Measurements from ENCODE around the gene MYBBP1A.

MYBBP1A gene

DNA sequence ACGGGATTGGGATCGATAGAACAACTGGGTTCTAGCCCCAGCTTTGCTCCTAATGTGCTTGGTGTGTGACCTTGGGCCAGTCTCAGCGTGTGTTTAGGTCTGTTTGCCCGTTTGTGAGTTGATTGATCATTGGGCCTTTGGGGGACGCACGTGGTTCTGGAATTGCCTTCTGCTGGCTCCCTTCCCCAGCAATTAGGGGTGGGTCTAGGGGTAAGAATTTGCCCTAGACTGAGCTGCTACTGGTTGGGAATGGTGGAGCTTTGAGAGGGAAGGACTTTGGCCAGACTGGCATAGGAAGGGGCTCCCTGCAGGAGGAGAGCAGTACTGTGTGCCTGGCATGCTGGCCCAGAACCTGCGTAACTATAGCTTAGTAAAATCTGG lies 55.0 kb downstream of the MYBBP1A start:
- Histone ChIP-seq H3K9ac (ENCODE audit: low read length) (no peak overlapping the region), H3K27me3 (ENCODE audit: control insufficient read depth in 1 of 2, insufficient read depth in 2 of 2, low read length in 2 of 2) (peaks cover 22 to 46% of the 10 kb centered on the region in 2 donors), H3K36me3 (ENCODE audit: insufficient read depth, low read length) (no peaks in the 10 kb centered on the region), H3K4me3 (ENCODE audit: low read depth in 1 of 2, low read length in 2 of 2) (no peak overlapping the region), H3K9me3 (ENCODE audit: low read length) (no peaks in the 10 kb centered on the region), H3K27ac (ENCODE audit: low read depth, low read length) (no peak overlapping the region), H3K4me1 (ENCODE audit: insufficient read depth, low read length) (peaks cover 13% of the 10 kb centered on the region)

DNA sequence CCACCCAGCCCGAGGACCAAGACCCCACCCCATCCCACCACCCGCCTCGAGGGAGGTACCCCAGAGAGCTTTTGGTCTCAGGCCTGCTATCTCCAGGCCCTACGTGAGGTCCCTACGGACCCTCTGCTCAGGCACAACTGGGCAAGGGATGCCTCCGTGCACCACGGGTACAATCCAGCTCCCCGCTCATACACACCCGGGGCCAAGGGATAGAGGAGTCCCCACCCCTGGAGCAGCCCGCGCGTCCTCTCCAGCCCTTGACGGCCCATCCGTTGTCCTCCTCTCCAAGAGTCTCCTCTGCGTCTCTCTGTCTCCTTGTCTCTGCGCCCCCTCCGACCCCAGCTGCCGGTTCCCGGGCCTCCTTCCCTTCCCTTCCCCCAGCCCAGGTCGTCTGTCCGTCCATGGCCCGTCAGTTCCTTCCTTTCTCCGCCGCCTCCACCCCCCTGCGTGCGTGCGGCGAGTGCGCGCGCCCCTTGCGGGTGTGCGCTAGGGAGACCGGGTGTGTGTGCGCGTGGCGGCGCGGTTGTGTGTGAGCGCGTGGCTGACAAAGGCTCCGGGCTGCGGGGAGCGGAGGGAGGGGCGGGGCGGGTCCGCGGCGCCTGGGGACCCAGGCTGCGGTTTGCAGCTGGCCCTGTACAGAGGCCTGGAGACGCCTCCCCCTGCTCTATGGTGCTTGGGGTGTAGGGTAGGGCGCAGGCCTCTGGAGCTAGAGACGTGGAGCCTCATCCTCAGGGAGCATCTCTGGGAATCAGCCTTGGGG lies 55.6 kb downstream of the MYBBP1A start:
- H3K4me3 ChIP-seq (ENCODE audit: low read depth in 1 of 2, low read length in 2 of 2), result peak overlapping the region in 1 of 2 donors; percentile 15
- H3K4me1 ChIP-seq (ENCODE audit: insufficient read depth, low read length), result peaks cover 13% of the 10 kb centered on the region
- H3K27ac ChIP-seq (ENCODE audit: low read depth, low read length), result no peak overlapping the region
- H3K9ac ChIP-seq (ENCODE audit: low read length), result no peak overlapping the region
- H3K36me3 ChIP-seq (ENCODE audit: insufficient read depth, low read length), result no peaks in the 10 kb centered on the region
- H3K9me3 ChIP-seq (ENCODE audit: low read length), result no peaks in the 10 kb centered on the region
- peaks cover 22 to 46% of the 10 kb centered on the region in 2 donors for H3K27me3 ChIP-seq (ENCODE audit: control insufficient read depth in 1 of 2, insufficient read depth in 2 of 2, low read length in 2 of 2)

DNA sequence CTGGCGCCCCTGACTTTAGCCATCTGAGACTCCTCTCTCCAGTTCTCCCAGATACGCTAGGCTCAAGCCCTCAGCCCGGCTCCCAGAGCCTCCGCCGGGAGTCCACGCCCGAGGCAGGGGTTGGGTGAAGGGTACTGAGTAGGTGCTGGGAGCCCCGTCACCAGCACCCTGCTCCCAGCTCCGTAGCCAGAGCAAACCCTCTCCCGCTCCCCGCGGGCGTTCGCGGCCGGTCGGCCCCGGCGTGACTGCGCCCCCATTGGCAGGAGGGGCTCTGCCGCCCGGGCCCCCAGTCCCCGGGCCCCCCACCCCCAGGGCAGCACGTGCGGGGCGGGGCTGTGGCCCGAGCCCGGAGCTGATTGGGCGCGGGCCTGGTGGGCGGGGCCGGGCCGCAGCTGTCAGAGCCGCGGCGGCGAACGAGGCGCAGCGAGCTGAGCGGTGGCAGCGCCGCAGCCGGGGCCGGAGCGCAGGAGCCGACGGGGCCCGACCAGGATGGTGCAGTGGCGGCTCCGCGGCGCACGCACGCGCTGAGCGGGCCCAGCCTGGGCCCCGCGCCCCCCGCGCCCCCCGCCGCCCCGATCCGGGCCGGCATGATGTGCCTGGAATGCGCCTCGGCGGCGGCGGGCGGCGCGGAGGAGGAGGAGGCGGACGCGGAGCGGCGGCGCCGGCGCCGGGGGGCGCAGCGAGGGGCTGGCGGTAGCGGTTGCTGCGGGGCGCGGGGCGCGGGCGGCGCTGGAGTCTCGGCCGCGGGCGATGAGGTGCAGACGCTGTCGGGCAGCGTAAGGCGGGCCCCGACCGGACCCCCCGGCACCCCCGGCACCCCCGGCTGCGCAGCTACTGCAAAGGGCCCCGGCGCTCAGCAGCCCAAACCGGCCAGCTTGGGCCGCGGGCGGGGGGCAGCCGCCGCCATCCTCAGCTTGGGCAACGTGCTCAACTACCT lies 56.5 kb downstream of the MYBBP1A start, which contains the start of gene SPNS2:
TSS of gene SPNS2 (plus strand) at position 421 of the 937 bp plus-strand sequence. CDS start at position 588, 167 bp downstream.
- Histone ChIP-seq H3K4me3 (ENCODE audit: low read depth in 1 of 2, low read length in 2 of 2) (peak within 1 kb of the TSS in 1 of 2 donors; percentile 15), H3K4me1 (ENCODE audit: insufficient read depth, low read length) (peaks cover 13% of the 10 kb centered on the region), H3K27me3 (ENCODE audit: control insufficient read depth in 1 of 2, insufficient read depth in 2 of 2, low read length in 2 of 2) (peaks cover 22 to 42% of the 10 kb centered on the region in 2 donors), H3K36me3 (ENCODE audit: insufficient read depth, low read length) (no peaks in the 10 kb centered on the region), H3K9me3 (ENCODE audit: low read length) (no peaks in the 10 kb centered on the region), H3K9ac (ENCODE audit: low read length) (no peak within 1 kb of the TSS), H3K27ac (ENCODE audit: low read depth, low read length) (no peak within 1 kb of the TSS)

DNA sequence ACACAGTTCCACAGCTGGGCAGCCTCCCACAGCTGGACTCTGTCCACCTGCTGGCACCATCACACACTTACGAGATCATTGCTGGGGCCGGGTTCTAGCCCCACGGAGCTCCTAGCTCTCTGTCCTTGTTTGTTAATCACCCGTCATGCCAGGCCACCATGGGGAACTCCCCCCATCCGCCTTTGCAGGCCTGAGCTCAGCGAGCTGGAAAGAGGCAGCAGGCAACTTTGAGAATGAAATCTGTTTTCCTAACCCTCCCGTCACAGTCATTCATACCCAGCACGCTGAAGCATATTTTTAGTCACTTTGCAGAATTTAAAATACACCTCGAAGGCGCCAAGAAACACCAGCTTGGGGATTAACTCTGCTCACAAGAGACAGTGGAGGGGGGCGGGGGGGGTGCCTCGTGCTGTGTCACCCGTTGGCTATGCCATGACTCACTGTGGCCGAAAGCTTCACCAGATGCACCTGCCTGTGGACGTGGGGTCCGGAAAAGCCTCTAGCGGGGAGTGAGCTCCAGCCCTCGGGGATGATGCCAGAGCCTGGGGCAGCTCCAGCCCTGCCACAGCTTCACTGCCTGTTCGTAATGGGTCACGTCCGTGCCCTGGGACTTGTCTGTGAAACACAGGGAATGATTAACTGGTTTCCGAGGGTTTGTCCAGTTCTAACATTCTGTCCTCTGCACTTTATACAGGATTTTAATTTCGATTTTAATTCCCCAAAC lies 57.9 kb downstream of the MYBBP1A start:
- no peak overlapping the region for H3K27ac ChIP-seq (ENCODE audit: low read depth, low read length)
- H3K9me3 ChIP-seq (ENCODE audit: low read length), result no peaks in the 10 kb centered on the region
- H3K4me1 ChIP-seq (ENCODE audit: insufficient read depth, low read length), result peaks cover 13% of the 10 kb centered on the region
- H3K36me3 ChIP-seq (ENCODE audit: insufficient read depth, low read length), result no peaks in the 10 kb centered on the region
- no peak overlapping the region for H3K4me3 ChIP-seq (ENCODE audit: low read depth in 1 of 2, low read length in 2 of 2)
- H3K27me3 ChIP-seq (ENCODE audit: control insufficient read depth in 1 of 2, insufficient read depth in 2 of 2, low read length in 2 of 2), result peaks cover 16 to 27% of the 10 kb centered on the region in 2 donors
- H3K9ac ChIP-seq (ENCODE audit: low read length), result no peak overlapping the region

DNA sequence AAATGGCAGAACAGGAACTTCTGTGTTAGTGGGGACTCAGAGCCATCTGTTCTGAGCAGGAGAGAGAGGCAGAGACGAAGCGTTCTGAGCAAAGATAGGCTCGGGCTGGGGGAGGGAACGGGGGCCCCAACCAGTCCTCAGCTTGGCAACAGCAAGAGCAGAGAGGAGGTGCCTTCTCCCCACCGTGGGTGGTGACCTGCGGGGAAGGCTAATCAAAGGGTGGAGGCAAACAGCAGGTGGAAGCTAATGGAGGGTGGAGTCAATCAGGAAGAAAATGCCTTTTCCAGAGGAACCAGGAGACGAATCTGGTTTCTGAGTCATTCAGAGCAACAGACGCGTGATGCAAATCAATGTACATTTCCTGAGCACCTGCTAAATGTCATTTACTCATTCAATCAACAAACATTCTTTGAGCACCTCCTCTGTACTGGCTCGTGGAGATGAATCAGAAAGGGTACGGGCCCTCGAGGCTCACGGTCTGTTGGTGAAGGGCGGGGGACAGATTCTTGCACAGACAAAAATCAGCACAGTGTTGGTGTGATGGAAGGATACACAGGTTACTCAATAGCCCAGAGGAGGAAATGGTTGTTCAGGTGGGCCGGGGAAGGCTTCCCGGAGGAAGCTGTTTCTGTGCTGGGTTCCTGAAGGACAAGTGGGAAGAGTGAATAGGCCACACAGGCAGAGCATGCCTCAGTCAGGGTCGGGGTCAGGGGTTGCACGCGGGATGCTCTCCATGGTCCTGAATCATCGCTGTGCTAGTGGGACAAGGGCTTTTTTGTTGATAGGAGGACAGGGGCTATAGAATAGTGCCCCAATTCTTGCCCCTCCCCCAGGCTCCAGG lies 62.2 kb downstream of the MYBBP1A start:
- H3K9ac ChIP-seq (ENCODE audit: low read length), result no peak overlapping the region

DNA sequence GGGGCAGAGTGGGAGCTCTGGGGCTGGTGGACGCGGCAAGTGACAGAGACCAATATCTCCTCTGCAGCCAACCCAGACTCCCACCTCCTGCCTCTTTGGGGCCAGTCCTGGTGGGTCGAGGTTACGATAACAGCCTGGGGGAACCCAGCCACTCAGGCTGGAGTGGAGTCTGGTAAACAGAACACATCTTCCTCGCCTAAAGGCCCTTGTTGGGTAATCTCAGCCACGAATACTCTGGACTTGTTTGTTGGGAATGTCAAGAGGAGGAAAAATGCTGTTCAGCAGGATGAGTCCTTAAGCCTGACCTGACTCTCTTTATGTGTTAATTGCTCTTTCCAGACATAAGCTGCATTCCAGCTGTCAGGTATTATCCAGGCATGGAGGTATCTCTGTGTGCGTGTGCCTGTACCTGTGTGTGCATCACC lies 64.5 kb downstream of the MYBBP1A start:
- Histone ChIP-seq H3K27ac (ENCODE audit: low read depth, low read length) (no peak overlapping the region), H3K4me1 (ENCODE audit: insufficient read depth, low read length) (no peaks in the 10 kb centered on the region), H3K36me3 (ENCODE audit: insufficient read depth, low read length) (no peaks in the 10 kb centered on the region)

More for the DNA sequence above, 62.2 kb downstream of the MYBBP1A start:
- Histone ChIP-seq H3K36me3 (ENCODE audit: insufficient read depth, low read length) (no peaks in the 10 kb centered on the region), H3K9me3 (ENCODE audit: low read length) (no peaks in the 10 kb centered on the region), H3K4me1 (ENCODE audit: insufficient read depth, low read length) (no peaks in the 10 kb centered on the region), H3K27me3 (ENCODE audit: control insufficient read depth in 1 of 2, insufficient read depth in 2 of 2, low read length in 2 of 2) (no peaks in the 10 kb centered on the region), H3K27ac (ENCODE audit: low read depth, low read length) (no peak overlapping the region), H3K4me3 (ENCODE audit: low read depth in 1 of 2, low read length in 2 of 2) (no peak overlapping the region)

DNA sequence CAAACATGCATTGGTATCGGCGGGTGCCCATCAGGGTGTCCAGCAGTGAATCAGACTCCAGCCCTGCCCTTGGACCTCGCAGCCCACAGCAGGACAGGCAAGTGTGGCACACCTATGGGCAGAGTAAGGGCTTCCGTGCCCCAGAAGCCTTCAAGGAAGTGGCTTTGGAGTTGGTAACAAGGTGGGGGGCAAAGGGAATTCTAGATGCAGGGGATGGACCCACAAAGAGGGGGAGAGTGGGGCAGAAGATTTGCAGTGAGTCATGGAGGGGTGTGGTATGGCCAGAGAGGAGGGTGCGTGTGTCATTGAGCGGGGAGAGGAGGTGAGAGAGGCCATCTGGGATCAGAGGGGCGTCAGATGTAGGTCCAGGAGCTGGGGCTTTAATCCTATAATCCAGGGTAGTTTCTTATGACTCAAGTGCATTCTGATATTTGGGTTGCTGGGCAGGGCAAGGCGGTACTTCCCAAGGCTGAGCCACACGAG lies 65.0 kb downstream of the MYBBP1A start:
- Histone ChIP-seq H3K27ac (ENCODE audit: low read depth, low read length) (no peak overlapping the region), H3K9me3 (ENCODE audit: low read length) (no peaks in the 10 kb centered on the region), H3K27me3 (ENCODE audit: control insufficient read depth in 1 of 2, insufficient read depth in 2 of 2, low read length in 2 of 2) (no peaks in the 10 kb centered on the region), H3K9ac (ENCODE audit: low read length) (no peak overlapping the region), H3K4me1 (ENCODE audit: insufficient read depth, low read length) (no peaks in the 10 kb centered on the region), H3K4me3 (ENCODE audit: low read depth in 1 of 2, low read length in 2 of 2) (no peak overlapping the region), H3K36me3 (ENCODE audit: insufficient read depth, low read length) (no peaks in the 10 kb centered on the region)

More for the DNA sequence above, 64.5 kb downstream of the MYBBP1A start:
- H3K9me3 ChIP-seq (ENCODE audit: low read length), result no peaks in the 10 kb centered on the region
- H3K27me3 ChIP-seq (ENCODE audit: control insufficient read depth in 1 of 2, insufficient read depth in 2 of 2, low read length in 2 of 2), result no peaks in the 10 kb centered on the region
- H3K9ac ChIP-seq (ENCODE audit: low read length), result no peak overlapping the region
- no peak overlapping the region for H3K4me3 ChIP-seq (ENCODE audit: low read depth in 1 of 2, low read length in 2 of 2)

DNA sequence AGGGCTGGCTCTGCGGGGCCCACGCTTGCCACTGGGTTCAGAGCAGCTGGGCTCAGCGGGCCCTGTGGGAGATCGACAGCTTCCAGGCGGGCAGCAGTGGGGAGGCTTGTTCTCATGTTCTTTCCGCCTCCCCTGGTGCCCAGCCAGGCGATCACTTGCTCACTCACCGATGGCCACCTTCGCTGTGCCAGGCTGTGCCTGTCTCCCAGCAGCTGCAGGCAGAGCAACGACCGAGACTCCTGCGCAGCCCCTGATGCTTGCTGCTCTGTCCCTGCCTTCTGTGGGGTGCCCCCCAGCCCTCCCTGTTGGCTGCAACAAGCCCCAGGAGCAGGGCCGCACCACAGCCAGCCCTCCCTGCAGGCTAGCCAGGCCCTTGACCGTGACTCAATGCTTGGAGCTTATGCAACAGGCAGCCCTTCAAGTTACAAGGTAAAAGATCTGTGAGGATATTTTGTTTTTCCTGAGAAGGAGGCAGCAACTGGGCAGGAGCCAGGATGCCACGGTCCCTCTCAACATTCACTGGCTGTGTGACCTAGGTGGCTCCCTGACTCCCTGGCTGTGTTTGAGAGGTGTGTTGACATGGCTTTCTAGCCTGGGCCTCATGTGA lies 66.1 kb downstream of the MYBBP1A start:
- Histone ChIP-seq H3K36me3 (ENCODE audit: insufficient read depth, low read length) (no peaks in the 10 kb centered on the region), H3K27me3 (ENCODE audit: control insufficient read depth in 1 of 2, insufficient read depth in 2 of 2, low read length in 2 of 2) (no peaks in the 10 kb centered on the region), H3K27ac (ENCODE audit: low read depth, low read length) (no peak overlapping the region), H3K9ac (ENCODE audit: low read length) (no peak overlapping the region), H3K4me3 (ENCODE audit: low read depth in 1 of 2, low read length in 2 of 2) (no peak overlapping the region), H3K4me1 (ENCODE audit: insufficient read depth, low read length) (no peaks in the 10 kb centered on the region), H3K9me3 (ENCODE audit: low read length) (no peaks in the 10 kb centered on the region)
